MM.1S (cell line): ENCODE data around the gene CCDC80.
"Not testable (repeated sequence)": the region's sequence is repeated elsewhere in the genome, so short reads cannot be mapped to it uniquely, and the experiment has no call there.

Source experiments
- DNase-seq: peaks from one replicate; pipeline ENCODE4 v3.0.0-alpha.2; 2015
- H2AFZ ChIP-seq: fragments of 300-600 bp; sonication (generic); 2 replicates; pipeline ENCODE4 v1.6.0; 2016; ENCODE audit warnings: antibody characterized with exemption, low read length
- H3F3A ChIP-seq: fragments of 300-600 bp; sonication (generic); 2 replicates; pipeline ENCODE4 v1.6.1; 2016; ENCODE audit warnings: mild to moderate bottlenecking, antibody characterized with exemption, low read length, moderate library complexity, mixed read lengths; ENCODE audit not compliant: insufficient read depth
- H3K27ac ChIP-seq: fragments of 300-600 bp; sonication (generic); 2 replicates; pipeline ENCODE4 v1.5.1; 2016; ENCODE audit warnings: mild to moderate bottlenecking, low read length
- H3K27me3 ChIP-seq: fragments of 300-600 bp; sonication (generic); replicated peaks from 2 replicates; pipeline ENCODE4 v1.6.0; 2016; ENCODE audit warnings: low read length; ENCODE audit not compliant: insufficient read depth
- H3K36me3 ChIP-seq: fragments of 300-600 bp; sonication (generic); replicated peaks from 2 replicates; pipeline ENCODE4 v1.6.1; 2016; ENCODE audit warnings: mild to moderate bottlenecking, low read length, mixed read lengths; ENCODE audit not compliant: insufficient read depth
- H3K4me1 ChIP-seq: fragments of 300-600 bp; sonication (generic); 2 replicates; pipeline ENCODE4 v1.6.1; 2016; ENCODE audit warnings: low read length, mixed read lengths
- H3K4me2 ChIP-seq: fragments of 300-600 bp; sonication (generic); 2 replicates; pipeline ENCODE4 v1.6.0; 2016; ENCODE audit warnings: low read depth, low read length
- H3K4me3 ChIP-seq: fragments of 300-600 bp; sonication (generic); 2 replicates; pipeline ENCODE4 v1.5.1; 2016; ENCODE audit warnings: low read length, mixed read lengths
- H3K79me2 ChIP-seq: fragments of 300-600 bp; sonication (generic); 2 replicates; pipeline ENCODE4 v1.6.1; 2016; ENCODE audit warnings: mixed run types, low read length, mixed read lengths
- H3K9ac ChIP-seq: fragments of 300-600 bp; sonication (generic); 2 replicates; pipeline ENCODE4 v1.6.1; 2016; ENCODE audit warnings: low read length, mixed read lengths
- H3K9me2 ChIP-seq: fragments of 300-600 bp; sonication (generic); replicated peaks from 2 replicates; pipeline ENCODE4 v1.6.1; 2016; ENCODE audit warnings: mild to moderate bottlenecking, low read length, mixed read lengths; ENCODE audit not compliant: insufficient read depth
- H3K9me3 ChIP-seq: fragments of 300-600 bp; sonication (generic); replicated peaks from 2 replicates; pipeline ENCODE4 v1.6.1; 2016; ENCODE audit warnings: mild to moderate bottlenecking, low read length, mixed read lengths; ENCODE audit not compliant: insufficient read depth
- H4K20me1 ChIP-seq: fragments of 300-600 bp; sonication (generic); 2 replicates; pipeline ENCODE4 v1.6.1; 2016; ENCODE audit warnings: mild to moderate bottlenecking, low read length, moderate library complexity, mixed read lengths; ENCODE audit not compliant: insufficient read depth
- CTCF ChIP-seq: fragments of 300-600 bp; sonication (generic); IDR thresholded peaks from 2 replicates; pipeline ENCODE4 v1.5.1; 2016; ENCODE audit warnings: antibody characterized with exemption, low read length, mixed read lengths
- EZH2 ChIP-seq: fragments of 300-600 bp; sonication (generic); optimal IDR thresholded peaks from 2 replicates; pipeline ENCODE3; 2017; ENCODE audit warnings: low read depth, mild to moderate bottlenecking, antibody characterized with exemption, low read length, mixed read lengths
- EZH2phosphoT487 ChIP-seq: fragments of 300-600 bp; sonication (generic); IDR thresholded peaks from 2 replicates; pipeline ENCODE4 v1.6.1; 2018; ENCODE audit warnings: antibody characterized with exemption, low read length

The CCDC80 gene

GRCh38 chr3:112568642-112569041 lies 72.3 kb downstream of the CCDC80 start:
- TF ChIP-seq EZH2 (no peak), EZH2phosphoT487 (no peak)
- Histone ChIP-seq H3K4me2 (no peak overlapping the region), H3F3A (no peaks in the 10 kb centered on the region), H3K9me2 (no peaks in the 10 kb centered on the region), H3K36me3 (no peaks in the 10 kb centered on the region), H3K4me1 (no peaks in the 10 kb centered on the region), H3K27me3 (no peaks in the 10 kb centered on the region), H3K79me2 (0 out of 2 replicates have a peak, but pooled peaks cover 1% of the 10 kb centered on the region), H3K27ac (no peak overlapping the region), H3K9ac (no peak overlapping the region), H2AFZ (no peak overlapping the region), H4K20me1 (no peaks in the 10 kb centered on the region), H3K9me3 (no peaks in the 10 kb centered on the region), H3K4me3 (no peak overlapping the region)
- DNase-seq: no peak

- Histone ChIP-seq H3K79me2 (peaks cover 23% of the 10 kb centered on the region), H3K9ac (no peak overlapping the region), H3K9me2 (no peaks in the 10 kb centered on the region), H2AFZ (no peak overlapping the region), H3K9me3 (no peaks in the 10 kb centered on the region), H3K4me1 (peaks cover 10% of the 10 kb centered on the region), H3K36me3 (no peaks in the 10 kb centered on the region), H3F3A (peaks cover 17% of the 10 kb centered on the region), H4K20me1 (no peaks in the 10 kb centered on the region), H3K27me3 (no peaks in the 10 kb centered on the region), H3K4me2 (no peak overlapping the region), H3K27ac (no peak overlapping the region), H3K4me3 (no peak overlapping the region)
- TF ChIP-seq EZH2 (no peak), CTCF (no peak), EZH2phosphoT487 (no peak)
- DNase-seq: no peak
Measured at GRCh38 chr3:112564940-112565305, 76.0 kb downstream of the CCDC80 start.

- H3K27me3 ChIP-seq, H4K20me1 ChIP-seq, DNase-seq, H3K9ac ChIP-seq, H3K4me2 ChIP-seq, H3K9me2 ChIP-seq, H3K9me3 ChIP-seq, H3K4me3 ChIP-seq, H2AFZ ChIP-seq, H3K27ac ChIP-seq, H3K36me3 ChIP-seq: not testable (repeated sequence)
- peaks cover 28% of the 10 kb centered on the region for H3K79me2 ChIP-seq
- H3K4me1 ChIP-seq: peaks cover 15% of the 10 kb centered on the region
- peaks cover 17% of the 10 kb centered on the region for H3F3A ChIP-seq
Measured at GRCh38 chr3:112564247-112564939, 76.5 kb downstream of the CCDC80 start.

- Histone ChIP-seq H4K20me1 (no peaks in the 10 kb centered on the region), H3K9me2 (no peaks in the 10 kb centered on the region), H3K4me1 (peaks cover 19% of the 10 kb centered on the region), H3K4me3 (peak within 1 kb of the TSS; percentile 98), H3F3A (peaks cover 17% of the 10 kb centered on the region), H3K27me3 (no peaks in the 10 kb centered on the region), H3K36me3 (no peaks in the 10 kb centered on the region; the same call in 1 of the 2 replicates), H3K9me3 (no peaks in the 10 kb centered on the region), H3K9ac (peak within 1 kb of the TSS; percentile 89), H2AFZ (peak within 1 kb of the TSS; percentile 78), H3K27ac (peak within 1 kb of the TSS; percentile 83), H3K79me2 (peaks cover 53% of the 10 kb centered on the region), H3K4me2 (peak within 1 kb of the TSS; percentile 77)
- TF ChIP-seq EZH2 (no peak), CTCF (no peak), EZH2phosphoT487 (no peak)
- peak; percentile 98 for DNase-seq
Measured at GRCh38 chr3:112561734-112562529, 79.0 kb downstream of the CCDC80 start, which contains the start of the genes ATG3 and SLC35A5. Gene ATG3, minus strand, starts transcription at chr3:112561962. Its CDS starts 434 bp downstream, at chr3:112561528. Gene SLC35A5, plus strand, starts transcription at chr3:112562045. Its CDS starts 1,359 bp downstream, at chr3:112563404.
